Measurements from ENCODE around the gene ITFG2.

DNA sequence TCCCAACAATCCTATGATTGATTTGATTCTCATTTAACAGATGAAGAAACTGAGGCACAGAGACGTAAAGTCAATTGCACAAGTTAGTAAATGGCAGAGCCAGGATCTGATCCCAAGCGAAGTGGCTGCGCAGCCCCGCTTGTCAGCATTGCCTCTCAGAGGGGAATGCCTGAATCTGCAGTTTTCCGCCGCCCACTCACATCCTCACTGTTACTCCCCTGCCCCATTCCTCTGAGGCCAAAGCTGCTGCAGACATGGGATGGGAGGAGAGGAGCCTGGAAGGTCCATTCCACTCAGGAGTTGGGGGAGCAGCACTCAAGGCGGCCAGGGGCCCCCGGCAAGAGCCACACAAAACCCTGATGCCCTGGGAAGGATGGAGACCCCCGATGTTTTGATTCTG is 21.3 kb downstream of the ITFG2 start:
- TF ChIP-seq, protein P1, sequence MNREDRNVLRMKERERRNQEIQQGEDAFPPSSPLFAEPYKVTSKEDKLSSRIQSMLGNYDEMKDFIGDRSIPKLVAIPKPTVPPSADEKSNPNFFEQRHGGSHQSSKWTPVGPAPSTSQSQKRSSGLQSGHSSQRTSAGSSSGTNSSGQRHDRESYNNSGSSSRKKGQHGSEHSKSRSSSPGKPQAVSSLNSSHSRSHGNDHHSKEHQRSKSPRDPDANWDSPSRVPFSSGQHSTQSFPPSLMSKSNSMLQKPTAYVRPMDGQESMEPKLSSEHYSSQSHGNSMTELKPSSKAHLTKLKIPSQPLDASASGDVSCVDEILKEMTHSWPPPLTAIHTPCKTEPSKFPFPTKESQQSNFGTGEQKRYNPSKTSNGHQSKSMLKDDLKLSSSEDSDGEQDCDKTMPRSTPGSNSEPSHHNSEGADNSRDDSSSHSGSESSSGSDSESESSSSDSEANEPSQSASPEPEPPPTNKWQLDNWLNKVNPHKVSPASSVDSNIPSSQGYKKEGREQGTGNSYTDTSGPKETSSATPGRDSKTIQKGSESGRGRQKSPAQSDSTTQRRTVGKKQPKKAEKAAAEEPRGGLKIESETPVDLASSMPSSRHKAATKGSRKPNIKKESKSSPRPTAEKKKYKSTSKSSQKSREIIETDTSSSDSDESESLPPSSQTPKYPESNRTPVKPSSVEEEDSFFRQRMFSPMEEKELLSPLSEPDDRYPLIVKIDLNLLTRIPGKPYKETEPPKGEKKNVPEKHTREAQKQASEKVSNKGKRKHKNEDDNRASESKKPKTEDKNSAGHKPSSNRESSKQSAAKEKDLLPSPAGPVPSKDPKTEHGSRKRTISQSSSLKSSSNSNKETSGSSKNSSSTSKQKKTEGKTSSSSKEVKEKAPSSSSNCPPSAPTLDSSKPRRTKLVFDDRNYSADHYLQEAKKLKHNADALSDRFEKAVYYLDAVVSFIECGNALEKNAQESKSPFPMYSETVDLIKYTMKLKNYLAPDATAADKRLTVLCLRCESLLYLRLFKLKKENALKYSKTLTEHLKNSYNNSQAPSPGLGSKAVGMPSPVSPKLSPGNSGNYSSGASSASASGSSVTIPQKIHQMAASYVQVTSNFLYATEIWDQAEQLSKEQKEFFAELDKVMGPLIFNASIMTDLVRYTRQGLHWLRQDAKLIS (CRISPR knock-in tag; IDR thresholded peaks at IDR 0.05): no peak
- TF ChIP-seq EHMT2 (IDR thresholded peaks at IDR 0.05; ENCODE audit: borderline replicate concordance, low read depth, low read length) (no peak), FOXA3 (CRISPR knock-in tag; IDR thresholded peaks at IDR 0.05) (no peak), POLR2A (IDR thresholded peaks at IDR 0.05; ENCODE audit: insufficient read depth in 1 of 2, low read depth in 2 of 2, low read length in 2 of 2) (no peak), ZNF274 (CRISPR knock-in tag; IDR thresholded peaks at IDR 0.05) (no peak), RNF2 (conservative IDR thresholded peaks at IDR 0.05; ENCODE audit: low read depth) (no peak), ZSCAN20 (CRISPR knock-in tag; IDR thresholded peaks at IDR 0.05; ENCODE audit: borderline replicate concordance) (no peak), ZSCAN29 (CRISPR knock-in tag; conservative IDR thresholded peaks at IDR 0.05) (no peak), YEATS2 (CRISPR knock-in tag; IDR thresholded peaks at IDR 0.05; ENCODE audit: borderline replicate concordance) (no peak), ZNF143 (CRISPR knock-in tag; IDR thresholded peaks at IDR 0.05) (no peak)
- TF ChIP-seq, protein P2, sequence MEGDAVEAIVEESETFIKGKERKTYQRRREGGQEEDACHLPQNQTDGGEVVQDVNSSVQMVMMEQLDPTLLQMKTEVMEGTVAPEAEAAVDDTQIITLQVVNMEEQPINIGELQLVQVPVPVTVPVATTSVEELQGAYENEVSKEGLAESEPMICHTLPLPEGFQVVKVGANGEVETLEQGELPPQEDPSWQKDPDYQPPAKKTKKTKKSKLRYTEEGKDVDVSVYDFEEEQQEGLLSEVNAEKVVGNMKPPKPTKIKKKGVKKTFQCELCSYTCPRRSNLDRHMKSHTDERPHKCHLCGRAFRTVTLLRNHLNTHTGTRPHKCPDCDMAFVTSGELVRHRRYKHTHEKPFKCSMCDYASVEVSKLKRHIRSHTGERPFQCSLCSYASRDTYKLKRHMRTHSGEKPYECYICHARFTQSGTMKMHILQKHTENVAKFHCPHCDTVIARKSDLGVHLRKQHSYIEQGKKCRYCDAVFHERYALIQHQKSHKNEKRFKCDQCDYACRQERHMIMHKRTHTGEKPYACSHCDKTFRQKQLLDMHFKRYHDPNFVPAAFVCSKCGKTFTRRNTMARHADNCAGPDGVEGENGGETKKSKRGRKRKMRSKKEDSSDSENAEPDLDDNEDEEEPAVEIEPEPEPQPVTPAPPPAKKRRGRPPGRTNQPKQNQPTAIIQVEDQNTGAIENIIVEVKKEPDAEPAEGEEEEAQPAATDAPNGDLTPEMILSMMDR (CRISPR knock-in tag; IDR thresholded peaks at IDR 0.05): no peak
- TF ChIP-seq, protein P3, sequence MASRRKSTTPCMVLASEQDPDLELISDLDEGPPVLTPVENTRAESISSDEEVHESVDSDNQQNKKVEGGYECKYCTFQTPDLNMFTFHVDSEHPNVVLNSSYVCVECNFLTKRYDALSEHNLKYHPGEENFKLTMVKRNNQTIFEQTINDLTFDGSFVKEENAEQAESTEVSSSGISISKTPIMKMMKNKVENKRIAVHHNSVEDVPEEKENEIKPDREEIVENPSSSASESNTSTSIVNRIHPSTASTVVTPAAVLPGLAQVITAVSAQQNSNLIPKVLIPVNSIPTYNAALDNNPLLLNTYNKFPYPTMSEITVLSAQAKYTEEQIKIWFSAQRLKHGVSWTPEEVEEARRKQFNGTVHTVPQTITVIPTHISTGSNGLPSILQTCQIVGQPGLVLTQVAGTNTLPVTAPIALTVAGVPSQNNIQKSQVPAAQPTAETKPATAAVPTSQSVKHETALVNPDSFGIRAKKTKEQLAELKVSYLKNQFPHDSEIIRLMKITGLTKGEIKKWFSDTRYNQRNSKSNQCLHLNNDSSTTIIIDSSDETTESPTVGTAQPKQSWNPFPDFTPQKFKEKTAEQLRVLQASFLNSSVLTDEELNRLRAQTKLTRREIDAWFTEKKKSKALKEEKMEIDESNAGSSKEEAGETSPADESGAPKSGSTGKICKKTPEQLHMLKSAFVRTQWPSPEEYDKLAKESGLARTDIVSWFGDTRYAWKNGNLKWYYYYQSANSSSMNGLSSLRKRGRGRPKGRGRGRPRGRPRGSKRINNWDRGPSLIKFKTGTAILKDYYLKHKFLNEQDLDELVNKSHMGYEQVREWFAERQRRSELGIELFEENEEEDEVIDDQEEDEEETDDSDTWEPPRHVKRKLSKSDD (CRISPR knock-in tag; IDR thresholded peaks at IDR 0.05; ENCODE audit: low read depth): no peak
